GM12878 (cell line): ENCODE measurements around the gene FRAS1. TPM values are rescaled to one million over a fixed set of nuclear protein-coding genes. Genes with fewer than 3 reads are reported as not detected.

Experiments
- IKZF1 ChIP-seq: fragments of 450-650 bp; conservative IDR thresholded peaks from 2 replicates; pipeline ENCODE4 v1.6.1; 2017; ENCODE audit warnings: antibody characterized with exemption, mild to moderate bottlenecking
- IRF4 ChIP-seq: IDR thresholded peaks from 2 replicates; pipeline ENCODE4 v1.6.1; 2011; ENCODE audit warnings: low read depth, low read length
- PBX3 ChIP-seq: IDR thresholded peaks from 2 replicates; pipeline ENCODE4 v1.6.1; 2011; ENCODE audit warnings: mild to moderate bottlenecking, low read depth, low read length, moderate library complexity; ENCODE audit not compliant: insufficient replicate concordance
- RB1 ChIP-seq: fragments of 450-650 bp; formaldehyde crosslinking; IDR thresholded peaks from 2 replicates; pipeline ENCODE4 v1.6.1; 2017; ENCODE audit warnings: mild to moderate bottlenecking, borderline replicate concordance
- SMAD5 ChIP-seq: IDR thresholded peaks from 2 replicates; pipeline ENCODE4 v1.6.1; 2016; ENCODE audit warnings: antibody characterized with exemption, low read depth
- SPI1 ChIP-seq: IDR thresholded peaks from 2 replicates; pipeline ENCODE4 v1.6.1; 2011; ENCODE audit warnings: low read depth, mild to moderate bottlenecking, low read length, moderate library complexity, borderline replicate concordance; ENCODE audit not compliant: insufficient read depth
- TBL1XR1 ChIP-seq: IDR thresholded peaks from 2 replicates; pipeline ENCODE4 v1.6.1; 2012; ENCODE audit warnings: low read depth, low read length, improper control_type of control experiment
- USF2 ChIP-seq: IDR thresholded peaks from 2 replicates; pipeline ENCODE4 v1.6.1; 2011; ENCODE audit warnings: low read depth, low read length, improper control_type of control experiment, borderline replicate concordance
- ZBTB40 ChIP-seq: fragments of 450-650 bp; IDR thresholded peaks from 2 replicates; pipeline ENCODE4 v1.6.1; 2016; ENCODE audit warnings: mild to moderate bottlenecking, moderate library complexity, borderline replicate concordance
- polyA plus RNA-seq, 11 experiments: library from polyadenylated mRNA; depleted of rRNA in 4 of 11; unstranded in 6 of 11; stranded (reverse) in 5 of 11; fragments of >200 nt; fragmentation: Nextera tagmentation in 4 of 11; fragmentation: Illumina TruSeq in 1 of 11; extraction: Ambion mirVana in 4 of 11; extraction: Trizol in 1 of 11; gene quantifications; 1 replicate in 1 of 11; 2 replicates in 10 of 11; pipeline versions ENCODE4 v1.2.1 to v1.2.3, GENCODE V29; 2011 to 2016; ENCODE audit warnings: inconsistent platforms in 2 of 11, missing spikeins in 2 of 11, low read depth in 1 of 11
- total RNA-seq, 4 experiments: library from RNA; depleted of rRNA in 3 of 4; stranded (reverse); fragments of >200 nt in 3 of 4; fragmentation: Illumina TruSeq in 1 of 4; extraction: Trizol in 1 of 4; gene quantifications; 2 replicates each; pipeline versions ENCODE4 v1.2.1 to v1.2.3, GENCODE V29; 2013 to 2021
- TF ChIP-seq, protein P1 (sequence below): fragments of 450-650 bp; IDR thresholded peaks from 2 replicates; pipeline ENCODE4 v1.6.1; 2017; ENCODE audit warnings: mild to moderate bottlenecking
- TF ChIP-seq, protein P2 (sequence below): fragments of 450-650 bp; IDR thresholded peaks from 2 replicates; pipeline ENCODE4 v1.6.1; 2018; ENCODE audit warnings: borderline replicate concordance, mild to moderate bottlenecking; ENCODE audit not compliant: partially characterized antibody

FRAS1 gene
- total and polyA plus RNA-seq, 10 of the 15 experiments (the other 5 are each of a cell fraction or from before 2014, with no cell fraction given), result 0.08 to 11.7 (median 0.20) TPM

DNA sequence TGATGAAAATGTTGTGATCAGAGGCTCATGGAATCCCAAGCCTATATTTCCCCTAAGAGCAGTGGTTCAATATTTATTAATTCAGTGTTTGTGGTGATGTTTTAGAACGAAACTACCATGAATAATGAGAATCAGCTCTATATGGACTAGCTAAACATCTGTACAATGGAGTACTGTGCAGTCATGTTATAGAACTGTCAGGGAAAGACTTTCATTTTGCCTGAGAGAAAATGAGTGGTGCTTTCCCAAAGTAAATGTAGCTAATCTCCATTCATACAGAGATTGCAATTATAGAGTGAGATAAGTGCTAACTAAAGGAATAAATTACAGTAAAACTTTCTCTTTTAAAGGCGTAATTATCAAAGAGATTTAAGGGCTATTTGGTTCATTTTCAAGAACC is 147.1 kb downstream of the FRAS1 start (continued):
- TF ChIP-seq IRF4 (no peak), PBX3 (no peak), IKZF1 (peak; percentile 45; the same call in 1 of the 2 replicates), ZBTB40 (no peak), TBL1XR1 (no peak), RB1 (no peak), SMAD5 (no peak), USF2 (no peak), SPI1 (no peak)
- TF ChIP-seq, protein P1, sequence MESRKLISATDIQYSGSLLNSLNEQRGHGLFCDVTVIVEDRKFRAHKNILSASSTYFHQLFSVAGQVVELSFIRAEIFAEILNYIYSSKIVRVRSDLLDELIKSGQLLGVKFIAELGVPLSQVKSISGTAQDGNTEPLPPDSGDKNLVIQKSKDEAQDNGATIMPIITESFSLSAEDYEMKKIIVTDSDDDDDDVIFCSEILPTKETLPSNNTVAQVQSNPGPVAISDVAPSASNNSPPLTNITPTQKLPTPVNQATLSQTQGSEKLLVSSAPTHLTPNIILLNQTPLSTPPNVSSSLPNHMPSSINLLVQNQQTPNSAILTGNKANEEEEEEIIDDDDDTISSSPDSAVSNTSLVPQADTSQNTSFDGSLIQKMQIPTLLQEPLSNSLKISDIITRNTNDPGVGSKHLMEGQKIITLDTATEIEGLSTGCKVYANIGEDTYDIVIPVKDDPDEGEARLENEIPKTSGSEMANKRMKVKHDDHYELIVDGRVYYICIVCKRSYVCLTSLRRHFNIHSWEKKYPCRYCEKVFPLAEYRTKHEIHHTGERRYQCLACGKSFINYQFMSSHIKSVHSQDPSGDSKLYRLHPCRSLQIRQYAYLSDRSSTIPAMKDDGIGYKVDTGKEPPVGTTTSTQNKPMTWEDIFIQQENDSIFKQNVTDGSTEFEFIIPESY, result no peak
- TF ChIP-seq, protein P2, sequence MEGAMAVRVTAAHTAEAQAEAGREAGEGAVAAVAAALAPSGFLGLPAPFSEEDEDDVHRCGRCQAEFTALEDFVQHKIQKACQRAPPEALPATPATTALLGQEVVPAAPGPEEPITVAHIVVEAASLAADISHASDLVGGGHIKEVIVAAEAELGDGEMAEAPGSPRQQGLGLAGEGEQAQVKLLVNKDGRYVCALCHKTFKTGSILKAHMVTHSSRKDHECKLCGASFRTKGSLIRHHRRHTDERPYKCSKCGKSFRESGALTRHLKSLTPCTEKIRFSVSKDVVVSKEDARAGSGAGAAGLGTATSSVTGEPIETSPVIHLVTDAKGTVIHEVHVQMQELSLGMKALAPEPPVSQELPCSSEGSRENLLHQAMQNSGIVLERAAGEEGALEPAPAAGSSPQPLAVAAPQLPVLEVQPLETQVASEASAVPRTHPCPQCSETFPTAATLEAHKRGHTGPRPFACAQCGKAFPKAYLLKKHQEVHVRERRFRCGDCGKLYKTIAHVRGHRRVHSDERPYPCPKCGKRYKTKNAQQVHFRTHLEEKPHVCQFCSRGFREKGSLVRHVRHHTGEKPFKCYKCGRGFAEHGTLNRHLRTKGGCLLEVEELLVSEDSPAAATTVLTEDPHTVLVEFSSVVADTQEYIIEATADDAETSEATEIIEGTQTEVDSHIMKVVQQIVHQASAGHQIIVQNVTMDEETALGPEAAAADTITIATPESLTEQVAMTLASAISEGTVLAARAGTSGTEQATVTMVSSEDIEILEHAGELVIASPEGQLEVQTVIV, result no peak
